Heart left ventricle (tissue), 16 donors: ENCODE data around the gene MADCAM1. TPM values are rescaled to one million over a fixed set of nuclear protein-coding genes. Genes with fewer than 3 reads are reported as not detected.

Experiments used
- ATAC-seq, 4 donors: fragments of 200-7000 bp; cut with Tn5 transposase; one replicate each; pipeline ENCODE4 v1.9.1; 2020 to 2022; ENCODE audit warnings: moderate library complexity in 4 of 4, mild to moderate bottlenecking in 3 of 4, moderate number of reproducible peaks in 1 of 4
- DNase-seq, 5 donors: peaks; one replicate each; pipeline ENCODE4 v3.0.0-alpha.2; 2020
- H3K27ac ChIP-seq, 12 donors: fragments of 200-600 bp; sonication (generic) in 4 of 12; one replicate each; pipeline versions ENCODE4 v1.5.0 to v1.8.0; 2016 to 2022; ENCODE audit warnings: mild to moderate bottlenecking in 2 of 12
- H3K27me3 ChIP-seq, 9 donors: fragments of 200-600 bp; sonication (generic) in 2 of 9; one replicate each; pipeline versions ENCODE4 v1.5.1 to v1.8.0; 2016 to 2022; ENCODE audit warnings: mild to moderate bottlenecking in 3 of 9
- H3K36me3 ChIP-seq, 9 donors: fragments of 200-600 bp; sonication (generic) in 2 of 9; one replicate each; pipeline versions ENCODE4 v1.5.0 to v1.8.0; 2018 to 2022; ENCODE audit warnings: mild to moderate bottlenecking in 2 of 9
- H3K4me1 ChIP-seq, 12 donors: fragments of 200-600 bp; sonication (generic) in 4 of 12; one replicate each; pipeline versions ENCODE4 v1.5.0 to v1.8.0; 2016 to 2022; ENCODE audit warnings: mild to moderate bottlenecking in 3 of 12
- H3K4me3 ChIP-seq, 12 donors: fragments of 200-600 bp; sonication (generic) in 4 of 12; one replicate each; pipeline versions ENCODE4 v1.5.0 to v1.8.0; 2017 to 2022; ENCODE audit warnings: mild to moderate bottlenecking in 9 of 12, moderate library complexity in 4 of 12
- H3K9me3 ChIP-seq, 12 donors: fragments of 200-600 bp; sonication (generic) in 4 of 12; one replicate each; pipeline versions ENCODE4 v1.5.0 to v1.8.0; 2016 to 2022; ENCODE audit warnings: mild to moderate bottlenecking in 1 of 12
- POLR2A ChIP-seq, 2 donors: fragments of 450-650 bp; IDR thresholded peaks; one replicate each; pipeline ENCODE4 v1.6.1; 2017; ENCODE audit warnings: antibody characterized with exemption in 2 of 2, mild to moderate bottlenecking in 2 of 2, moderate library complexity in 2 of 2
- WGBS, 4 donors: extraction: QIAGEN DNeasy Blood & Tissue Kit in 2 of 4; methylation state at CpG; one replicate each; pipeline versions ENCODE4 v1.1.5 to v1.1.7; 2013 to 2018; 5-methylcytosine and 5-hydroxymethylcytosine counted together
- intact Hi-C, 10 donors: fragments of 100-400 bp; cut with DNase I; formaldehyde crosslinking; loops; one replicate each; pipeline versions ENCODE4 v1.11.1 to v1.14.2; 2022
- polyA plus RNA-seq, 2 donors: library from polyadenylated mRNA; stranded (reverse); fragments of 200-250 nt; gene quantifications; one replicate each; pipeline ENCODE4 v1.2.3, GENCODE V29; 2013
- total RNA-seq, 9 donors: library from RNA; depleted of rRNA in 2 of 9; stranded (reverse); fragments of >200 nt in 2 of 9; fragmentation: NEBNext Ultra II Directional in 3 of 9; extraction: Animal tissue kit (Norgen Biotek cat#: 25700) in 3 of 9; gene quantifications; one replicate each; pipeline versions ENCODE4 v1.1.0 to v1.2.4, GENCODE V29; 2016 to 2023
- TF ChIP-seq, protein P1 (sequence below), 12 donors: fragments of 200-600 bp; sonication (generic) in 4 of 12; IDR thresholded peaks; one replicate each; pipeline versions ENCODE4 v1.5.0 to v1.8.0; 2018 to 2022; ENCODE audit warnings: antibody characterized with exemption in 12 of 12, mild to moderate bottlenecking in 5 of 12
- donor health status: ischemic (EF 13 %, LVEDD 7.1; RV severe dilation, severe dysfunction).
- donor health status: healthy with polysubstance abuse.
- donor health status: DM: no; HTN: yes; CAD: no.
- donor health status: DM: no; HTN: no; CAD: no.
- donor health status: ischemic (EF 25% LVEDD 6.9; RV normal size, moderate dysfunction).
- donor health status: ischemic (EF 25% LVEDD 5.7; RV mildly dilated, moderate dysfunction).
- donor health status: healthy.
- donor health status: DM: yes; HTN: yes; CAD: no.
- donor health status: ischemic (EF 35%, LVEDD 5.7; RV mildly dilated, moderate dysfunction).
- donor health status: nonischemic (EF 11% LVEDD 7.7; RV severe dilation, severe dysfunction).
- donor health status: DM: yes; HTN: yes; CAD: no.
- donor health status: PGD.
- donor health status: ischemic (EF 29% LVEDD 5.4; RV normal size, mild dysfunction).
- donor health status: nonischemic (EF 23%, LVEDD 6.1; RV moderate dilation, normal function).

The MADCAM1 gene
- total and polyA plus RNA-seq, 11 donors, result 0.04 to 0.61 (median 0.36) TPM; not detected in 1

DNA sequence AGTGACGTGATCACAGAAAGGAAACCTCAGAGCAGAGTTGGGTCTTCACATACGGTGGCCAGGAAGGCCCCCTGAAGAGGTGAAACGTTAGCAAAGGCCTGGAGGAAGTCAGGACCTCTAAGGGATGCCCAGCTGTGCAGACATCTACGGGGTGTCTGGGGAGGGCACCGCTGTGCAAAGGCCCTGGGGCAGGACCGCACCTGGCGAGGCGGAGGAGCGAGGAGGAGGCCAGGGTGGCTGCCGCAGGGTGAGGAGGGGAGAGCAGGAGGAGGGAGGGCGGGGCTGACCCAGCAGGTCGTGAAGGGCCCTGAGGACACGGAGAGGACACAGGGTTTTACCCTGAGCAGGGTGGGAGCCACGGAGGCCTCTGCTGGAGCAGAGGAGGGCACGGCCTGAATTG is 11.8 kb upstream of the MADCAM1 start:
- intact Hi-C loops, result loop anchor here in 4 of 10 donors (5.0 to 10.0 kb wide), 4 partner anchors 90 to 190 kb away; partner anchors contain the start of gene PLPP2 (in 1 of the 4)
- Histone ChIP-seq H3K27ac (no peak overlapping the region), H3K4me3 (no peak overlapping the region), H3K27me3 (peaks cover 0 to 42% (median 8%) of the 10 kb centered on the region in 9 donors), H3K4me1 (peaks cover 0 to 14% (median 4%) of the 10 kb centered on the region in 12 donors), H3K9me3 (no peaks in the 10 kb centered on the region), H3K36me3 (no peaks in the 10 kb centered on the region)
- 66 to 70% (median 69%) methylated on average over 15 of the region's 15 CpGs for WGBS, 4 donors
- DNase-seq (no peak), ATAC-seq (no peak)
- no peak for TF ChIP-seq POLR2A (IDR thresholded peaks at IDR 0.05)
- TF ChIP-seq, protein P1, sequence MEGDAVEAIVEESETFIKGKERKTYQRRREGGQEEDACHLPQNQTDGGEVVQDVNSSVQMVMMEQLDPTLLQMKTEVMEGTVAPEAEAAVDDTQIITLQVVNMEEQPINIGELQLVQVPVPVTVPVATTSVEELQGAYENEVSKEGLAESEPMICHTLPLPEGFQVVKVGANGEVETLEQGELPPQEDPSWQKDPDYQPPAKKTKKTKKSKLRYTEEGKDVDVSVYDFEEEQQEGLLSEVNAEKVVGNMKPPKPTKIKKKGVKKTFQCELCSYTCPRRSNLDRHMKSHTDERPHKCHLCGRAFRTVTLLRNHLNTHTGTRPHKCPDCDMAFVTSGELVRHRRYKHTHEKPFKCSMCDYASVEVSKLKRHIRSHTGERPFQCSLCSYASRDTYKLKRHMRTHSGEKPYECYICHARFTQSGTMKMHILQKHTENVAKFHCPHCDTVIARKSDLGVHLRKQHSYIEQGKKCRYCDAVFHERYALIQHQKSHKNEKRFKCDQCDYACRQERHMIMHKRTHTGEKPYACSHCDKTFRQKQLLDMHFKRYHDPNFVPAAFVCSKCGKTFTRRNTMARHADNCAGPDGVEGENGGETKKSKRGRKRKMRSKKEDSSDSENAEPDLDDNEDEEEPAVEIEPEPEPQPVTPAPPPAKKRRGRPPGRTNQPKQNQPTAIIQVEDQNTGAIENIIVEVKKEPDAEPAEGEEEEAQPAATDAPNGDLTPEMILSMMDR (IDR thresholded peaks at IDR 0.05), result no peak

DNA sequence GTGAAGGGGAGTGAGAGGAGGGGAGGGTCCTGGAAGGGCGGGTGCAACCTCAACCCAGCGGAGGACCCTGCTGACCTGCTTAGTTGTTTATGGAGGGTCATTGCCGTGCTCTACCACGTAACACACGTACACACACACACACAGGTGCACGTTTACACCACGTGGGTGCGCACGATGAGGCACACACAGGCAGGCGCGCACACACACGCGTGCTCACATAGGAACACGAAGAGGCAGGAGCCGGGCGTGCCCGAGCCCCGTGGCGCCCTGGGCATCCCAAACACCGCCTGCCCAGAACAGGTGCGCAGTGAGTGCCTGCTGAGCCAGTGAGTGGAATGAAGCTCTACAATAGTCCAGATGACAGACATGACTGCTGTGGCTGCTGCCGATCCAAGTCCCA is 11.2 kb upstream of the MADCAM1 start:
- H3K4me3 ChIP-seq, result no peak overlapping the region
- H3K9me3 ChIP-seq, result no peaks in the 10 kb centered on the region
- no peak overlapping the region for H3K27ac ChIP-seq
- TF ChIP-seq POLR2A (IDR thresholded peaks at IDR 0.05), result no peak
- intact Hi-C loops, result loop anchor here in 3 of 10 donors (10.0 kb wide), 3 partner anchors 90 to 190 kb away; partner anchors contain the start of gene PLPP2 (in 1 of the 3)
- peaks cover 0 to 42% (median 8%) of the 10 kb centered on the region in 9 donors for H3K27me3 ChIP-seq
- peaks cover 0 to 16% (median 4%) of the 10 kb centered on the region in 12 donors for H3K4me1 ChIP-seq
- ATAC-seq (no peak), DNase-seq (no peak)
- no peaks in the 10 kb centered on the region for H3K36me3 ChIP-seq
- 68 to 88% (median 83%) methylated on average over 8 to 22 of the region's 22 CpGs for WGBS, 4 donors

DNA sequence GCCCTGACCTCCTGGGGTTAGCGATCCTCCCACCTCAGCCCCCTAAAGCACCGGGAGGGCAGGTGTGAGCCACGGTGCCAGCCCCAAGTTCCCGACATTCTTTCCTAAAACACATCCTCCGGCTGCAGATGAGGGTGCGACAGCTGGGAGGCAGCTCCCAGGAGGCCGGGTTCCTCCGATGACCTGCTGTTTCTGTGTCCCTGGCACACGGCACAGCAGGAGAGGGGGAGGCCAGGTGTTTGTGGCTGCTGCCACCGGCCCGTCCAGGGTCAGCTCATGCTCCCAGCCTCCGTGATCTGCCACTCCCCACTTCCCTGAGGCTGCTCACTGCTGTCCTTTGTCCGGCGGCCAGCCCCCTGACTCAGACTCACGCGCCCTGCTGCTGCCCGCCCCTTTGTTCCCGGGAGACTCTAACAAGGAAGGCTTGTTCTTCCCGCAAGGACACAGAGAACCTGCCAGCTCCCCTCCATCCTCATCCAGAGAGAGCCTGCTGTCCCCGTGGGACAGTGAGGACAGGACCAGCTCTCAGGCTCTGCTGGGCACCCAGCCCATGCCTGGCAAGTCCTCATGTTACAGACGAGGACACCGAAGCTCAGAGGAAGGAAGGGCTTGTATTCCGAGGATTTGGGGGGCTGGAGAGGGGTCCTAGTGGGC is 10.6 kb upstream of the MADCAM1 start:
- H3K27me3 ChIP-seq, result peaks cover 0 to 42% (median 8%) of the 10 kb centered on the region in 9 donors
- H3K9me3 ChIP-seq, result no peaks in the 10 kb centered on the region
- peak in 1 of 5 donors; percentile 42 for DNase-seq
- no peaks in the 10 kb centered on the region for H3K36me3 ChIP-seq
- H3K27ac ChIP-seq, result peak overlapping the region in 1 of 12 donors; percentile 17
- H3K4me3 ChIP-seq, result no peak overlapping the region
- ATAC-seq, result peak in 1 of 4 donors; percentile 3
- intact Hi-C loops, result loop anchor here in 3 of 10 donors (10.0 kb wide), 3 partner anchors 91 to 191 kb away; partner anchors contain the start of gene PLPP2 (in 1 of the 3)
- H3K4me1 ChIP-seq, result peaks cover 0 to 18% (median 4%) of the 10 kb centered on the region in 12 donors
- 13 to 24% (median 16%) methylated on average over 8 to 23 of the region's 23 CpGs for WGBS, 4 donors
- no peak for TF ChIP-seq POLR2A (IDR thresholded peaks at IDR 0.05)
- TF ChIP-seq, protein P1 (IDR thresholded peaks at IDR 0.05), result no peak

DNA sequence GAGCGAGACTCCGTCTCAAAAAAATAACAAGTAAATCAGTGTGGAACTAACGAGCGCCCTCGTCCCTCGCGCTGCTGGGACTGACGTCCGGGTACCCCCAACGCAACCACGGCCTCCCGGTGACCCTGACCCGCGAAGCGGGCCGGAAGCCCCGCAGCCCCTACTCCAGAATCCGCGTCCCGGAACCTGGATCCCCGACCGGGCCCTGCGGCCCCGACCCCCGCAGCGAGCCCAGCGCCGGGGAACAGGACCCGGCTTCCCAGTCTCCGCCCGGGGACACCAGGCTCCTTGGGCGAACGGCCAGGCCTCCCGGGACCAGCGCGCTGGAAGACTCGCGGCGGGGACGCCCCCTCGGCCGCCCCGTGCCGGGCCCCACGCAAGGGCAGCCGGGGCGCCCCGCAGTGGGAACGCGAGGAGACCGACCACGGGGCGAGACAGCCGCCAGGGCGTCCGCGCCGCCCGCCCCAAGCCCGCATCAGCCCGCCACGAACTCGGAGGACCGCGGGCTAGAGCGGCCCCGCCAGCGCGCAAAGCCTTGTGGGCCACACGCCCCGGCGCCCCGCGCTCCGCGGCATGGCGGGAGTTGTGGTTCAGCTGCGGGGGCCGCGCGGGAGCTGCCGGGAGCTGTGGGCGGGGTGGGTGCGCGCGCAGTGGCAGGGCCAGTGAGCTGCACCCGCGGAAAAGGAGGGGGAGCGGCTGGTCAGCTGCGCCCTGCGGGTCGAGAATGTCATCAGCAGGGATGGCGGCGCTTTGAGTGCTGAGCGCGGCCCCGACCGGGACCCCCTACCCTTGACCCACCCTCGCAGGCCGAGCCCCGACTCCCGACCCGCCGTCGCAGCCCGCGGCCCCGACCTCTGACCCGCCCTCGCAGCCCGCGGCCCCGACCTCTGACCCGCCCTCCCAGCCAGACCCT is 7.5 kb upstream of the MADCAM1 start:
- peak in 1 of 2 donors; percentile 91 for TF ChIP-seq POLR2A (IDR thresholded peaks at IDR 0.05)
- TF ChIP-seq, protein P1 (IDR thresholded peaks at IDR 0.05), result peak in 2 of 12 donors; percentile 15 to 26
- no peaks in the 10 kb centered on the region for H3K36me3 ChIP-seq
- ATAC-seq (peak; percentile 95 to 97 (median 96)), DNase-seq (peak; percentile 98 to 99 (median 98))
- peaks cover 0 to 32% (median 8%) of the 10 kb centered on the region in 9 donors for H3K27me3 ChIP-seq
- intact Hi-C loops, result loop anchor here in 4 of 10 donors (2.0 to 10.0 kb wide), 4 partner anchors 18 to 194 kb away; partner anchors contain the start of genes PLPP2 (in 1 of the 4) and TPGS1 (in 1 of the 4)
- H3K4me1 ChIP-seq, result peaks cover 0 to 18% (median 4%) of the 10 kb centered on the region in 12 donors
- H3K4me3 ChIP-seq, result peak overlapping the region; percentile 74 to 99 (median 93)
- no peaks in the 10 kb centered on the region for H3K9me3 ChIP-seq
- WGBS, 4 donors, result 1% methylated on average over 31 to 114 of the region's 114 CpGs
- H3K27ac ChIP-seq, result peak overlapping the region; percentile 75 to 97 (median 94)
